Activated naive CD8-positive, alpha-beta T cell treated with anti-CD3 and anti-CD28 coated beads, Interleukin-2, amount 50 U/mL, for 16 hours (primary cell): ENCODE results near the gene MSH3.
"Not testable (repeated sequence)": the region's sequence is repeated elsewhere in the genome, so short reads cannot be mapped to it uniquely, and the experiment has no call there.

Experiments
- DNase-seq: peaks from one replicate; pipeline ENCODE4 v3.0.0-alpha.2; 2020; ENCODE audit warnings: low read depth, low spot score

Gene MSH3

GRCh38 chr5:80755626-80756025 lies 101.2 kb downstream of the MSH3 start:
- DNase-seq: no peak

- no peak for DNase-seq
Observed at GRCh38 chr5:80756292-80756691, 101.8 kb downstream of the MSH3 start.

GRCh38 chr5:80757290-80757689 lies 102.8 kb downstream of the MSH3 start:
- DNase-seq: no peak

DNA sequence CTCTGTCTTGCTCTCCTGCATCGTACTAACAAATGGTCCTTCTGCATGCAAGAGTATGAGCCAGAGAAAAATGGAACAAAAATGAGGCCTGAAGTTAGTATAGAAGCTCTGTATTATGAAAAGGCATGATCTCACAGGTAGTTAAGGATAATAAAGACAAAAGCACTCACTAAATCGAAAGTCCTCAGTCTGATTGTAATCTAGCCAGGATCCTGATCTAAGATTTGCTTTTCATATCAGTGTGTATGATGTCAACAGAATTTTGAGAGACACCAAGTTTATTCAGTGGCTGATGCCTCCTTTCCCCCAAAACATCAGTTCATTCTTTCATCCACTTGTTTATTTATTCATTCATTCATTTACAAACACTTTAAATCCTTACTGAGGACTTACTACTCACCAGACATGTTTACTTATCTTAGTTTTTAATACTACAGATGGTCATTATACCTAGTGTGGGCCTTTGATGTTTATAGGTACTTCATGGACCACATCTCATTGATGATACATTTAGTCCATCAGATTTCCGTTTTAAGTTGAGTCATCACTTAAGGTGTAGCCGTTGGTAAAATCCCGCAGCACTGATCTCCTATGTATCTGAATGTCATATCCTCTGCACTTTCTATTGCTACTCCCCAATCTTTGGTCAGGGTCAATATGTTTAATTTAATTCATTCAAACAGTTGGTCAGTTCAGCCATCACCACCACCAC lies 105.6 kb downstream of the MSH3 start:
- DNase-seq: no peak

- no peak for DNase-seq
Observed at GRCh38 chr5:80760680-80761079, 106.2 kb downstream of the MSH3 start.

GRCh38 chr5:80761176-80761575 lies 106.7 kb downstream of the MSH3 start:
- no peak for DNase-seq

- no peak for DNase-seq
Observed at GRCh38 chr5:80761966-80762365, 107.5 kb downstream of the MSH3 start.

GRCh38 chr5:80762573-80762972 lies 108.1 kb downstream of the MSH3 start:
- no peak for DNase-seq

DNA sequence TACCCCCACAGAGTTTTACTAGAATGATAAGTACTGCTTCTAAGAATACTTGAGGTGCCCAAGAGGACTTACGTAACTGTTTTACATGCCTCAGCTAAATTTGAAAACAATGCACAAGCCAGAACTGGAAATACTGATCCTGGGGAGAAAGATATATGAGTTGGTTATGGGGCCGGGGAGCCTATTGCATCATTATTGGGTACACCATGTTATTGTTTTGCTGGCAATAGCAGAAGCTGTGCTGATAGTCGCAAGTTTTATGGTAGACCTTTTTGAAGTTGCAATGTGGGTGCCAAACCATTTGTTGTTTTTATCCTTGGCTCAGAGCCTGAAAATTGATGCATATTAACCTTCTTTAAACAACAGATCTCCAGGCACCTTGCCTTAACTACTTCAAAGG lies 108.8 kb downstream of the MSH3 start:
- DNase-seq: no peak

DNA sequence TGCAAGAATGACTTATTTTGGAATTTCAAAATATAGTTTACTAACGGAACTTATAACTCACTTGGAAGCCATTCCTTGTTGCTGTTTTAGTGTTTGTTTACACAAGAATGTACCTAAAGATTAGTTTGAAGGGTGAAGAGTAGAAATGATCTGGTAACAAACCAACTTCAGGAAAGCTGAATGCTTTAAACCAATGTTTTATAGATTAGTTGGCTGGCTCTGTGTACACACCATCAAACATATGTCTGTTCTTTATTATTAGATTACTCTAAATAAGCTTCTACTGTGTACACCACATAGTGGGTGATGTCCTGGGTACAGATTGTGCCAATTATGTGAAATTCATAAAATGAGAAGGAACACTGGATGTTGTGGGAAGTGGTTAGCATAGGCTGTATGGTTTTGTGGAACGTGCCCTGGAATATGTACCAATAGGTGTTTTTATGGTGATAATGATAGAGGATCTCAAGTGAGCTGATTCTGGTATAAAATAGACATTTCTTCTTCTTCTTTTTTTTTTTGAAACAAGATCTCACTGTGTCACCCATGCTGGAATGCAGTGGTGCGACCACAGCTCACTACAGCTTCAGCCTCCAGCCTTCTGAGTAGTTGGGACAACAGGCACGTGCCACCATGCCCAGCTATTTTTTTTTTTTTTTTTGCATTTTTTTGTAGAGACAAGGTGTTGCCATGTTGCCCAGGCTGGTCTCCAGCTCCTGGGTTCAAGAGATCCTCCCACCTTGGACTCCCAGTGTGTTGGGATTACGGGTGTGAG lies 109.6 kb downstream of the MSH3 start:
- no peak for DNase-seq

DNA sequence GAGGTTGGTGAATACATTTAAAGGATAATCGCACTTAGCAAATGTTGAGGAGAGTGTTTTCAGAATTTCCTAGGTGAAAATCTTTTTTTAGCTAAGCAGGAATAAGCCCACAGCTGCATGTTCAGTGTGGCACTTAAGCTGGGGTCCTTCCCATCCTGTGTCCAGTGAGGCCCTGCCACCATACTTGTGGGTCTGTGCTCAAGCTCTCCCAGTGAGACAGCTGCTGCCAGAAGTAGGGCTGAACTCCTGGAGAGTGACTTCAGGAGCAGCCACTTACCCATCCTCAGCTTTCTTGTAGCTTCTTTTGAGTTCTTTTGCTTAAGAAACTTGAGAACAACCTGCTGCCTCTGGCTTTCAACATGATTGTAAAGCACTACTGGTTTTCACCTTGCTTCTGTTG lies 110.3 kb downstream of the MSH3 start:
- DNase-seq: no peak

DNA sequence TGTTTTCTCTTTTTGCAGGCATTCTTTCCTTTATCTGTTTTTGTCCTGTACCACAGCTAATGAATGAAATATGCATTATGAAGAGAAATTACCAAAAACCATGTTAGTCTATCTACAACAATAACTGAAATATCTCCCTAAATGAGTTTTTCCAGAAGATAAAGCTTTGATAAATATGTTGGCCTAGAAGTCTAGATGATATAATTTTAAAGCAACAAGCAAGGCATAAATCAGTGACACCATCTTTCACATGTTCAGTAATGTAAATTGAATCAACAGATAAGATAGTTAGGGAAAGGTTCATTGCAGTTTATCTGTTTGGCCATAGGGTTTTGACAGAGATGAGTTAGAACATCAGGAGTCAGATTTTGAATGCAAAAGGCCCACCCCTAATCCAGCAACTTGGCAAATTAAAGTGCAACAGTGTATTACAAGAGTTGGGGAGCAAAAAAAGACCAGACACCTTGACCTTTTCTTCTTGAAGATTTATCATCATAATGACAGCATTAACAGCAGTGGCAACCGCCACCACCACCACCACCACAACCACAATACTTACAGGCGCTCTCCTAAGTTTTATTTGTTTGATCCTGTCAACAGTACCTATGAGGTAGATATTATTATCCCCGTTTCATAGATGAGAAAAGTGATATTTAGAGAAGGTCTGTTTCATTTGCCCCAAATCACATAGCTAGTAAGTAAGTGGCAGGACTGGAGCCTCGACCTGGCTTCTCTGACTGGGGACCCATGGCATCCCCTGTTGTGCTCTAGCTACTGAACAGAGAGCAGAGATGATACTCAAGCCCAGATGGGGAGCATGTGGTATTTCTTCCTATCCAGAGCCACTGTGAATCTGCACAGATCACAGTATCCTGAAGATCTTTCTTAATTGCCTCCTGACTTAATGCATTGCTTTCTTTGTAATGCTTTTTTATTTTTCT lies 123.2 kb downstream of the MSH3 start:
- DNase-seq: no peak

GRCh38 chr5:80780024-80780423 lies 125.6 kb downstream of the MSH3 start:
- no peak for DNase-seq

DNA sequence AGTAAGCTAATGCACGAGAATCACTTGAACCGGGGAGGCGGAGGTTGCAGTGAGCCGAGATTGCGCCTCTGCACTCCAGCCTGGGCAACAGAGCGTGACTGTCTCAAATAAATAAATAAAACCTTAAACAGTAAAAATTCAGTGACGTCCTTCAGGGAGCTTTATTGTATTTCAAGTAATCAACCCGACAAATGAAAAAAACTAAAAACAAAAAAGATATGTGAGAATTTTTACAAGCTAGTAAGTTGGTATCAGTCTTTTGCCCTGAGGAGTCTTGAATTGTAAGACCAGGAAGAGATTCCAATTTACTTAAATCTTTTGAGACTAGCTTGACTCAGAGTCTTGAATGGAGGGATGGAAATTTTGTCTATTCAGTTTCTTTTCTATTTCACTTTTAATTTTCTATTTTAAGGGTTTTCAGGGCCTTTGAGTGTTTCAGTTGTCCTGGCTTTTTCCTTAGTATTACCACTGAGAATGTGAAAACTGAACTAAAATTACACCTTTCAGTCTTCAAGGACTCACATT lies 126.4 kb downstream of the MSH3 start:
- no peak for DNase-seq

DNA sequence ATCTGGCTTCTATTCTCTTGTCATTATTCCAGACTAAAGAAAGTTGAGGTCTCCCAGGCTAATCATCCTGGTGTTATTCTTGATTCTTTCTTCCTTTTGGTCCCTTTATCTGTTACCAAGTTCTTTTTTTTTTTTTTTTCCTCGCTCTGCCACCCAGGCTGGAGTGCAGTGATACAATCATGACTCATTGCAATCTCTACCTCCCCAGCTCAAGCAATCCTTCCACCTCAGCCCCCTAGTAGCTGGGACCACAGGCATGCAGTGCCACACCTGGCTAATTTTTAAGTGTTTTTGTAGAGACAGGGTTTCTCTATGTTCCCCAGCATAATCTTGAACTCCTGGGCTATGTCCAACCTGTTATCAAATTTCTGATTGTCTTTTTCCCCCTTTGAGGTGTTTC lies 126.9 kb downstream of the MSH3 start:
- DNase-seq: no peak

GRCh38 chr5:80782626-80783025 lies 128.2 kb downstream of the MSH3 start:
- DNase-seq: no peak

GRCh38 chr5:80783751-80784150 lies 129.3 kb downstream of the MSH3 start:
- not testable (repeated sequence) for DNase-seq

DNA sequence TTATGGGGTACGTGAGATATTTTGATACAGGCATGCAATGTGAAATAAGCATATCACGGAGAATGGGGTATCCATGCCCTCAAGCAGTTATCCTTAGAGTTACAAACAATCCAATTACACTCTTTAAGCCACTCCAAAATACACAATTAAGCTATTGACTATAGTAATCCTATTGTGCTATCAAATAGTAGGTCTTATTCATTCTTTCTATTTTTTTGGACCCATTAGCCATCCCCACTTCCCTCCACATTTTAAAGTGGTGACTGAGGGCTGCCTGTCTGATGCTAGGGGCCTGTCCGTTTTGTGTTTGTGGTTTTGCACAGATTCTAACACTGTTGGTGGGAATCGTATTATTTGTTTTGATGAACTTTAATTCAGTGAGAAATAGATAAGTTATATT lies 130.0 kb downstream of the MSH3 start:
- no peak for DNase-seq

DNA sequence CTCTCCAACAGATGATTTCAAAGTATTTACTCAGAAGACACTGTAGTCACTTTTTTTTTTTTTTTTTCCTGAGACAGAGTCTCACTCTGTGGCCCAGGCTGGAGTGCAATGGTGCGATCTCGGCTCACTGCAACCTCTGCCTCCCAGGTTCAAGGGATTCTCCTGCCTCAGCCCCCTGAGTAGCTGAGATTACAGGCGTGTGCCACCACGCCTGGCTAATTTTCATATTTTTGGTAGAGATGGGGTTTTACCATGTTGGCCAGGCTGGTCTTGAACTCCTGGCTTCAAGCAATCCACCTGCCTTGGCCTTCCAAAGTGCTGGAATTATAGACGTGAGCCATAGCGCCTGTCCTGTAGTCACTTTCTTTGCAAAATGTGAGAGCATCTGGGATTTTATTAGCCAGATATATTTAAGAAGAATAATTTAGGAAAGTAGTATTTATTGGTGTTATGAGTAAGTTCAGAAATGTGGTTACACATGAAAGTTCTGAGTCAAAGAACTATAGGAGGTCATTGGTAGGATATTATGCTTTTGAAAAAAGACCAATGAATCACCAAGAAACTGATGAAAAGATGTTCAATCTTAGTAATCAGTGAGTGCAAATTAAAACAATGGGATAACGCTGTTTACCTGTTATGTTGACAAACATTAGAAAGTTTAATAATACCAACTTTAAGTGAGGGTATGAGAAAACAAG lies 135.0 kb downstream of the MSH3 start:
- DNase-seq: not testable (repeated sequence)

GRCh38 chr5:80790698-80791097 lies 136.2 kb downstream of the MSH3 start:
- DNase-seq: no peak

DNA sequence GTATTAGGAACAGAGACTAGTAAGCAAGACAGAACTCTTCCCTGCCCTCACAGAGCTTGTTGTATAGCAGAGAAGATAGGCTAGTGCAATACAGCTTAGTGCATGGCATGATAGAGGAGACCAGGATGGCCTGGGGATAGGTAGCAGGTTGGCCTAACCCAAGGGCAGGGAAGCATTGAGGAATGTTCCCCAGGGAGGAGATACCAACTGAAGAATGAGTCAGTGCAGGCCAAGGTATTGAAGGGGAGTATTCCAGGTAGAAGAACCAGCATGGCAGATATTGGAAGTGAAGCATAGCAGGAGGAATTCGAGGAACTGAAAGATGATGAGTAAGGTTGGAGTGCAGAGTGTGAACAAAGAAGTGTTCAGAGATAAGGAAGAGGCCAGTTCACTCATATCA lies 138.9 kb downstream of the MSH3 start:
- no peak for DNase-seq
